H1 (cell line): Measurements from ENCODE around the gene PRRC2C. TPM values are rescaled to one million over a fixed set of nuclear protein-coding genes. Genes with fewer than 3 reads are reported as not detected.

Source experiments
- CTCF ChIA-PET: fragments of 300-600 bp; sonication (Branson Sonifier 250); formaldehyde crosslinking; loops from one replicate; lab custom pipeline; 2021; ENCODE audit not compliant: partially characterized antibody; lab: Charles Lee
- POLR2A ChIA-PET: fragments of 300-600 bp; sonication (Branson Sonifier 250); formaldehyde crosslinking; loops from one replicate; lab custom pipeline; 2021; ENCODE audit warnings: inconsistent platforms; ENCODE audit not compliant: partially characterized antibody; lab: Charles Lee
- DNase-seq, 2 experiments: peaks; one replicate each; pipeline versions ENCODE4 v3.0.0 to v3.0.0-alpha.2; 2010 to 2022; ENCODE audit warnings: low spot score in 2 of 2, low read depth in 1 of 2, mixed read lengths in 1 of 2
- FAIRE-seq: peaks from 2 replicates; lab custom pipeline; 2011; peaks lifted over from hg19 to GRCh38; lab: Jason Lieb, UNC
- H2AFZ ChIP-seq: 2 replicates; pipeline ENCODE4 v1.8.1; 2012; ENCODE audit warnings: low read length, inconsistent platforms
- H2AK5ac ChIP-seq: 2 replicates; pipeline ENCODE4 v1.6.1; 2013; ENCODE audit warnings: low read depth, low read length
- H2BK120ac ChIP-seq: replicated peaks from 2 replicates; pipeline ENCODE3; 2013; ENCODE audit warnings: low read depth, low read length, inconsistent platforms
- H2BK12ac ChIP-seq: 2 replicates; pipeline ENCODE4 v1.6.1; 2013; ENCODE audit warnings: low read depth, low read length
- H2BK15ac ChIP-seq: 2 replicates; pipeline ENCODE4 v1.6.1; 2013; ENCODE audit warnings: low read length
- H2BK20ac ChIP-seq: 2 replicates; pipeline ENCODE4 v1.6.1; 2013; ENCODE audit warnings: low read length
- H2BK5ac ChIP-seq: 2 replicates; pipeline ENCODE4 v1.6.1; 2013; ENCODE audit warnings: low read depth, low read length
- H3K14ac ChIP-seq: 2 replicates; pipeline ENCODE4 v1.6.1; 2013; ENCODE audit warnings: inconsistent platforms; ENCODE audit not compliant: insufficient read length
- H3K18ac ChIP-seq: 2 replicates; pipeline ENCODE4 v1.6.1; 2013; ENCODE audit warnings: low read length; ENCODE audit errors: extremely low read depth
- H3K23ac ChIP-seq: 2 replicates; pipeline ENCODE4 v1.6.1; 2013; ENCODE audit warnings: inconsistent platforms; ENCODE audit not compliant: insufficient read length
- H3K23me2 ChIP-seq: 2 replicates; pipeline ENCODE4 v1.6.1; 2013; ENCODE audit warnings: low read depth, low read length
- H3K27ac ChIP-seq: 2 replicates; pipeline ENCODE4 v1.6.1; 2011; ENCODE audit warnings: low read depth, low read length, inconsistent platforms
- H3K27me3 ChIP-seq, 4 experiments: replicated peaks in 1 of 4; 1 replicate in 1 of 4; 2 replicates in 3 of 4; pipeline versions ENCODE4 v1.6.1 to v1.8.1; 2011 to 2013; ENCODE audit warnings: low read length in 3 of 4, mild to moderate bottlenecking in 3 of 4, inconsistent platforms in 2 of 4, mixed read lengths in 2 of 4, moderate library complexity in 1 of 4; ENCODE audit not compliant: control insufficient read depth in 3 of 4, insufficient read depth in 3 of 4; ENCODE audit errors: extremely low read depth in 1 of 4
- H3K36me3 ChIP-seq, 4 experiments: 2 replicates each; pipeline versions ENCODE4 v1.6.1 to v1.8.1; 2011 to 2013; ENCODE audit warnings: mild to moderate bottlenecking in 4 of 4, low read length in 3 of 4, moderate library complexity in 2 of 4, control low read depth in 1 of 4, inconsistent platforms in 1 of 4; ENCODE audit not compliant: insufficient read depth in 4 of 4, control insufficient read depth in 2 of 4
- H3K4ac ChIP-seq: replicated peaks from 2 replicates; pipeline ENCODE3; 2013; ENCODE audit warnings: low read length, low read depth, mixed read lengths, inconsistent platforms; ENCODE audit not compliant: insufficient read length
- H3K4me1 ChIP-seq, 4 experiments: replicated peaks in 1 of 4; 1 replicate in 1 of 4; 2 replicates in 3 of 4; pipeline versions ENCODE4 v1.6.1 to v1.8.1; 2011 to 2013; ENCODE audit warnings: low read length in 3 of 4, inconsistent platforms in 2 of 4, mixed read lengths in 1 of 4; ENCODE audit not compliant: insufficient read depth in 4 of 4, control insufficient read depth in 3 of 4
- H3K4me2 ChIP-seq, 2 experiments: 2 replicates each; pipeline versions ENCODE4 v1.6.1 to v1.8.1; 2011 to 2013; ENCODE audit warnings: low read depth in 2 of 2, low read length in 2 of 2, control low read depth in 1 of 2, inconsistent platforms in 1 of 2, mild to moderate bottlenecking in 1 of 2; ENCODE audit not compliant: insufficient read depth in 1 of 2
- H3K4me3 ChIP-seq, 4 experiments: fragments of 200-600, 300-600 bp in 1 of 4; sonication (generic), shearing (Covaris generic), sonication (Bioruptor Twin) in 1 of 4; 2 replicates each; pipeline versions ENCODE4 v1.5.1 to v1.8.1; 2011 to 2016; ENCODE audit warnings: low read length in 4 of 4, low read depth in 3 of 4, control low read depth in 2 of 4, inconsistent platforms in 2 of 4, mild to moderate bottlenecking in 2 of 4, mixed read lengths in 1 of 4, moderate library complexity in 1 of 4; ENCODE audit not compliant: insufficient read depth in 2 of 4; ENCODE audit errors: extremely low read depth in 1 of 4
- H3K56ac ChIP-seq: replicated peaks from 2 replicates; pipeline ENCODE3; 2013; ENCODE audit warnings: low read depth, mild to moderate bottlenecking, mixed read lengths, low read length, inconsistent platforms; ENCODE audit not compliant: insufficient read length
- H3K79me1 ChIP-seq: 2 replicates; pipeline ENCODE4 v1.6.1; 2013; ENCODE audit warnings: low read depth, low read length, control low read depth
- H3K79me2 ChIP-seq, 2 experiments: 2 replicates each; pipeline versions ENCODE4 v1.6.1 to v1.8.1; 2012 to 2013; ENCODE audit warnings: low read length in 2 of 2, mild to moderate bottlenecking in 2 of 2, inconsistent platforms in 1 of 2; ENCODE audit not compliant: insufficient read depth in 2 of 2, control insufficient read depth in 1 of 2
- H3K9ac ChIP-seq, 4 experiments: replicated peaks in 1 of 4; 1 replicate in 1 of 4; 2 replicates in 3 of 4; pipeline versions ENCODE4 v1.6.1 to v1.8.1; 2011 to 2013; ENCODE audit warnings: low read depth in 3 of 4, low read length in 3 of 4, control low read depth in 2 of 4, mild to moderate bottlenecking in 2 of 4, moderate library complexity in 2 of 4, inconsistent platforms in 1 of 4; ENCODE audit errors: extremely low read depth in 1 of 4
- H3K9me3 ChIP-seq, 2 experiments: 2 replicates each; pipeline versions ENCODE4 v1.6.1 to v1.8.1; 2012 to 2013; ENCODE audit warnings: mild to moderate bottlenecking in 2 of 2, moderate library complexity in 2 of 2, control low read depth in 1 of 2, inconsistent platforms in 1 of 2, low read depth in 1 of 2, low read length in 1 of 2, mixed read lengths in 1 of 2; ENCODE audit not compliant: insufficient read depth in 2 of 2
- H4K20me1 ChIP-seq, 2 experiments: replicated peaks in 1 of 2; 2 replicates each; pipeline versions ENCODE3 to v1.8.1; 2011 to 2013; ENCODE audit warnings: inconsistent platforms in 2 of 2, low read length in 2 of 2, mild to moderate bottlenecking in 1 of 2; ENCODE audit not compliant: insufficient read depth in 2 of 2, control insufficient read depth in 1 of 2
- H4K5ac ChIP-seq: 2 replicates; pipeline ENCODE4 v1.6.1; 2013; ENCODE audit warnings: low read length, low read depth, mixed read lengths, inconsistent platforms; ENCODE audit not compliant: insufficient read length
- H4K8ac ChIP-seq: 2 replicates; pipeline ENCODE4 v1.8.0; 2013; ENCODE audit warnings: mild to moderate bottlenecking, moderate library complexity, low read length, inconsistent platforms; ENCODE audit not compliant: insufficient read depth; ENCODE audit errors: extremely low read depth
- H4K91ac ChIP-seq: replicated peaks from 2 replicates; pipeline ENCODE3; 2013; ENCODE audit warnings: low read length, mixed read lengths, inconsistent platforms; ENCODE audit not compliant: insufficient read length
- HDAC6 ChIP-seq: IDR thresholded peaks from one replicate; pipeline ENCODE4 v1.7.1; 2012; ENCODE audit warnings: low read depth, mild to moderate bottlenecking, inconsistent platforms, low read length, moderate library complexity
- JUND ChIP-seq: IDR thresholded peaks from 2 replicates; pipeline ENCODE4 v1.6.1; 2011; ENCODE audit warnings: mild to moderate bottlenecking, improper control_type of control experiment, low read length
- NRF1 ChIP-seq: IDR thresholded peaks from 2 replicates; pipeline ENCODE4 v1.6.1; 2011; ENCODE audit warnings: mild to moderate bottlenecking, low read depth, low read length, improper control_type of control experiment
- SIN3A ChIP-seq, 2 experiments: IDR thresholded peaks in 1 of 2; conservative IDR thresholded peaks in 1 of 2; 2 replicates each; pipeline ENCODE4 v1.6.1; 2011 to 2012; ENCODE audit warnings: low read length in 2 of 2, improper control_type of control experiment in 1 of 2, low read depth in 1 of 2, mild to moderate bottlenecking in 1 of 2
- WGBS, 2 experiments: shearing (Covaris generic) in 1 of 2; methylation state at CpG; one replicate each; pipeline versions ENCODE4 v1.1.6 to v1.1.7; 2013 to 2015; ENCODE audit warnings: low lambda C conversion rate in 2 of 2, mixed read lengths in 2 of 2, inconsistent platforms in 1 of 2, low coverage in 1 of 2, missing lambda C conversion rate in 1 of 2; ENCODE audit not compliant: insufficient replicate concordance in 2 of 2, insufficient coverage in 1 of 2, insufficient read length in 1 of 2; ENCODE audit errors: extremely low coverage in 1 of 2, missing lambda C conversion rate in 1 of 2; 5-methylcytosine and 5-hydroxymethylcytosine counted together
- polyA plus RNA-seq, 7 experiments: library from polyadenylated mRNA; depleted of rRNA in 3 of 7; stranded (reverse) in 5 of 7; unstranded in 2 of 7; fragments of >200 nt in 5 of 7; fragments of 200-250 nt in 2 of 7; gene quantifications; 1 replicate in 5 of 7; 2 replicates in 1 of 7; 4 replicates in 1 of 7; pipeline versions ENCODE4 v1.2.1 to v1.2.3, GENCODE V29; 2011 to 2013; ENCODE audit warnings: missing spikeins in 2 of 7, mixed read lengths in 2 of 7
- total RNA-seq: library from RNA; stranded (reverse); fragmentation: NEBNext Ultra II Directional; extraction: Animal tissue kit (Norgen Biotek cat#: 25700); gene quantifications from 2 replicates; pipeline ENCODE4 v1.2.1, GENCODE V29; 2021

Gene PRRC2C
- total and polyA plus RNA-seq, 2 of the 8 experiments (the other 6 are each of a cell fraction or from before 2014, with no cell fraction given): 125 to 264 TPM

GRCh38 chr1:171600862-171601261 is 115.5 kb downstream of the PRRC2C start:
- H3K4me3 ChIP-seq: no peak overlapping the region
- H3K23me2 ChIP-seq: no peaks in the 10 kb centered on the region
- no peak overlapping the region for H2BK5ac ChIP-seq
- peak overlapping the region; percentile 25; the same call in 1 of the 2 replicates for H4K8ac ChIP-seq
- no peak overlapping the region for H2BK120ac ChIP-seq
- H3K4me2 ChIP-seq: no peak overlapping the region
- no peaks in the 10 kb centered on the region for H3K9me3 ChIP-seq
- ChIA-PET CTCF (no interaction called here), POLR2A (no interaction called here)
- H2AFZ ChIP-seq: no peak overlapping the region
- H3K4me1 ChIP-seq: peaks cover 0 to 3% (median 0%) of the 10 kb centered on the region in 4 experiments; a peak in 1 of 7 replicates
- H4K5ac ChIP-seq: no peak overlapping the region
- no peak overlapping the region for H3K4ac ChIP-seq
- H2AK5ac ChIP-seq: no peak overlapping the region
- H3K79me1 ChIP-seq: no peaks in the 10 kb centered on the region
- H2BK15ac ChIP-seq: no peak overlapping the region
- H3K23ac ChIP-seq: no peak overlapping the region
- FAIRE-seq (no peak), DNase-seq (no peak)
- no peaks in the 10 kb centered on the region for H3K36me3 ChIP-seq
- H3K14ac ChIP-seq: no peak overlapping the region
- no peaks in the 10 kb centered on the region for H4K20me1 ChIP-seq
- WGBS, 2 experiments: 81% methylated on average over 13 of the region's 13 CpGs; no CpG with 5 or more reads in 1 of the 2 experiments
- no peak overlapping the region for H3K18ac ChIP-seq
- H3K27me3 ChIP-seq: no peaks in the 10 kb centered on the region
- H3K56ac ChIP-seq: no peak overlapping the region
- H3K9ac ChIP-seq: no peak overlapping the region
- H4K91ac ChIP-seq: no peak overlapping the region
- no peaks in the 10 kb centered on the region for H3K79me2 ChIP-seq
- H2BK20ac ChIP-seq: no peak overlapping the region
- no peak overlapping the region for H3K27ac ChIP-seq
- H2BK12ac ChIP-seq: no peak overlapping the region
- TF ChIP-seq HDAC6 (no peak), SIN3A (conservative IDR thresholded peaks at IDR 0.05 in 1 of 2, IDR thresholded peaks at IDR 0.05 in 1 of 2; ENCODE audit: low read depth in 1 of 2, low read length in 2 of 2) (no peak), NRF1 (no peak), JUND (no peak)
